Adrenal gland (tissue), 5 donors: ENCODE results near the gene AQP12B.

Experiments
- POLR2A ChIP-seq, 2 donors: fragments of 450-650 bp; IDR thresholded peaks; one replicate each; pipeline ENCODE4 v1.6.1; 2017; ENCODE audit warnings: antibody characterized with exemption in 2 of 2, mild to moderate bottlenecking in 2 of 2, moderate library complexity in 1 of 2
- TF ChIP-seq, protein P1 (sequence below), 6 experiments: fragments of 450-650 bp in 4 of 6; fragments of 200-600 bp in 2 of 6; sonication (generic) in 1 of 6; IDR thresholded peaks; 1 replicate in 5 of 6; 2 replicates in 1 of 6; pipeline versions ENCODE4 v1.5.1 to v1.8.0; 2016 to 2021; ENCODE audit warnings: antibody characterized with exemption in 6 of 6, mild to moderate bottlenecking in 2 of 6, moderate library complexity in 1 of 6
- donor health status: DM: no; HTN: no; CAD: no.

DNA sequence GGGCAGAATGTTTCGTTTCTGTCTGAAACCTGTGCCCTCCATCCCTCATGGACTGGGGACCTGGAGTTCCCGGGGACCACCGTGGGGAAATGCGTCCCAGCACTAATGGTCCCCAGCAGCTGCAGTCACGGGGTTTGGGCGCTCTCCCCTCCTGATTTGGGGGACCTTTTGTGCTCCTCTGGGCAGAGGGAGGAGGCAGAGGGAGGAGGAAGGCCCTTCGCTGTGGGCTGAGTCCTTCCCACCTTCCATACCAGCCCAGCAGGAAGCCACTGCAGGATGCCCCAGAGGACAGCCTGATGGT, 54.2 kb downstream of the AQP12B start:
- TF ChIP-seq POLR2A (IDR thresholded peaks at IDR 0.05) = no peak
- TF ChIP-seq, protein P1, sequence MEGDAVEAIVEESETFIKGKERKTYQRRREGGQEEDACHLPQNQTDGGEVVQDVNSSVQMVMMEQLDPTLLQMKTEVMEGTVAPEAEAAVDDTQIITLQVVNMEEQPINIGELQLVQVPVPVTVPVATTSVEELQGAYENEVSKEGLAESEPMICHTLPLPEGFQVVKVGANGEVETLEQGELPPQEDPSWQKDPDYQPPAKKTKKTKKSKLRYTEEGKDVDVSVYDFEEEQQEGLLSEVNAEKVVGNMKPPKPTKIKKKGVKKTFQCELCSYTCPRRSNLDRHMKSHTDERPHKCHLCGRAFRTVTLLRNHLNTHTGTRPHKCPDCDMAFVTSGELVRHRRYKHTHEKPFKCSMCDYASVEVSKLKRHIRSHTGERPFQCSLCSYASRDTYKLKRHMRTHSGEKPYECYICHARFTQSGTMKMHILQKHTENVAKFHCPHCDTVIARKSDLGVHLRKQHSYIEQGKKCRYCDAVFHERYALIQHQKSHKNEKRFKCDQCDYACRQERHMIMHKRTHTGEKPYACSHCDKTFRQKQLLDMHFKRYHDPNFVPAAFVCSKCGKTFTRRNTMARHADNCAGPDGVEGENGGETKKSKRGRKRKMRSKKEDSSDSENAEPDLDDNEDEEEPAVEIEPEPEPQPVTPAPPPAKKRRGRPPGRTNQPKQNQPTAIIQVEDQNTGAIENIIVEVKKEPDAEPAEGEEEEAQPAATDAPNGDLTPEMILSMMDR (IDR thresholded peaks at IDR 0.05) = no peak
